Neural cell (in vitro differentiated cells): Measurements from ENCODE around the gene DUS2. TPM values are rescaled to one million over a fixed set of nuclear protein-coding genes. Genes with fewer than 3 reads are reported as not detected.
A peak's percentile ranks its signal among the peaks of the same experiment; 100 is the strongest.

Experiments used
- H2AFZ ChIP-seq: fragments of 200-600, 300-800 bp; sonication (generic), shearing (Covaris generic); 2 replicates; pipeline ENCODE4 v1.6.0; 2014; ENCODE audit warnings: low read depth, mild to moderate bottlenecking, antibody characterized with exemption, low read length, moderate library complexity
- H3F3A ChIP-seq: fragments of 200-600 bp; shearing (Covaris generic); 2 replicates; pipeline ENCODE4 v1.6.1; 2016; ENCODE audit warnings: mild to moderate bottlenecking, moderate library complexity, mixed read lengths, antibody characterized with exemption, low read length; ENCODE audit not compliant: insufficient read depth, poor library complexity, severe bottlenecking
- H3K27ac ChIP-seq: fragments of 200-600, 300-800 bp; sonication (generic), shearing (Covaris generic); 2 replicates; pipeline ENCODE4 v1.5.1; 2014; ENCODE audit warnings: mild to moderate bottlenecking, low read length, moderate library complexity
- H3K27me3 ChIP-seq: fragments of 300-800, 200-600 bp; sonication (generic), shearing (Covaris generic); 2 replicates; pipeline ENCODE4 v1.6.0; 2014; ENCODE audit warnings: mild to moderate bottlenecking, low read depth, low read length, moderate library complexity; ENCODE audit not compliant: insufficient read depth
- H3K36me3 ChIP-seq: fragments of 300-800, 200-600 bp; sonication (generic), shearing (Covaris generic); 2 replicates; pipeline ENCODE4 v1.5.1; 2014; ENCODE audit warnings: mild to moderate bottlenecking, antibody characterized with exemption, low read length, moderate library complexity; ENCODE audit not compliant: insufficient read depth
- H3K4me2 ChIP-seq: fragments of 300-800, 200-600 bp; sonication (generic), shearing (Covaris generic); 2 replicates; pipeline ENCODE4 v1.6.0; 2014; ENCODE audit warnings: mild to moderate bottlenecking, low read length
- H3K4me3 ChIP-seq: fragments of 300-800, 200-600 bp; sonication (generic), shearing (Covaris generic); 2 replicates; pipeline ENCODE4 v1.5.1; 2014; ENCODE audit warnings: mild to moderate bottlenecking, low read length, moderate library complexity
- H3K79me2 ChIP-seq: fragments of 200-600 bp; shearing (Covaris generic); replicated peaks from 2 replicates; pipeline ENCODE4 v1.6.0; 2014; ENCODE audit warnings: mild to moderate bottlenecking, low read length, moderate library complexity; ENCODE audit not compliant: insufficient read depth
- H3K9ac ChIP-seq: fragments of 300-800, 200-600 bp; sonication (generic), shearing (Covaris generic); 2 replicates; pipeline ENCODE4 v1.6.1; 2016; ENCODE audit warnings: mild to moderate bottlenecking, low read length, mixed read lengths
- H3K9me2 ChIP-seq: fragments of 200-600 bp; shearing (Covaris generic); 2 replicates; pipeline ENCODE4 v1.6.1; 2016; ENCODE audit warnings: mild to moderate bottlenecking, low read length, mixed read lengths; ENCODE audit not compliant: insufficient read depth
- H3K9me3 ChIP-seq: fragments of 200-600, 300-800 bp; sonication (generic), shearing (Covaris generic); 2 replicates; pipeline ENCODE4 v1.6.1; 2016; ENCODE audit warnings: mild to moderate bottlenecking, mixed run types, low read length, moderate library complexity, mixed read lengths
- H4K20me1 ChIP-seq: fragments of 200-600 bp; shearing (Covaris generic); 2 replicates; pipeline ENCODE4 v1.6.1; 2016; ENCODE audit warnings: mild to moderate bottlenecking, mixed run types; ENCODE audit not compliant: insufficient read depth
- CTCF ChIP-seq: fragments of 450-650 bp; IDR thresholded peaks from 2 replicates; pipeline ENCODE4 v1.5.1; 2014; ENCODE audit warnings: antibody characterized with exemption, mild to moderate bottlenecking, moderate library complexity; ENCODE audit not compliant: poor library complexity, severe bottlenecking
- EP300 ChIP-seq: fragments of 450-650 bp; conservative IDR thresholded peaks from 2 replicates; pipeline ENCODE4 v1.6.1; 2014; ENCODE audit warnings: antibody characterized with exemption, mild to moderate bottlenecking, moderate library complexity; ENCODE audit not compliant: poor library complexity, severe bottlenecking
- EZH2 ChIP-seq: fragments of 200-600, 300-800 bp; shearing (Covaris generic), sonication (generic); IDR thresholded peaks from 2 replicates; pipeline ENCODE4 v1.6.1; 2014; ENCODE audit warnings: antibody characterized with exemption, low read length, borderline replicate concordance, mild to moderate bottlenecking; ENCODE audit not compliant: insufficient read depth, poor library complexity, severe bottlenecking
- MXI1 ChIP-seq: fragments of 450-650 bp; conservative IDR thresholded peaks from 2 replicates; pipeline ENCODE4 v1.6.1; 2014; ENCODE audit warnings: antibody characterized with exemption, mild to moderate bottlenecking; ENCODE audit not compliant: poor library complexity, severe bottlenecking
- POLR2AphosphoS5 ChIP-seq: IDR thresholded peaks from 2 replicates; pipeline ENCODE4 v1.6.1; 2012
- RAD21 ChIP-seq: fragments of 450-650 bp; conservative IDR thresholded peaks from 2 replicates; pipeline ENCODE4 v1.6.1; 2014; ENCODE audit warnings: antibody characterized with exemption, mild to moderate bottlenecking, moderate library complexity
- REST ChIP-seq: IDR thresholded peaks from 2 replicates; pipeline ENCODE4 v1.6.1; 2012; ENCODE audit warnings: borderline replicate concordance
- SMC3 ChIP-seq: fragments of 450-650 bp; conservative IDR thresholded peaks from 2 replicates; pipeline ENCODE4 v1.6.1; 2014; ENCODE audit warnings: antibody characterized with exemption, mild to moderate bottlenecking, moderate library complexity; ENCODE audit not compliant: poor library complexity
- TAF1 ChIP-seq: IDR thresholded peaks from 2 replicates; pipeline ENCODE4 v1.6.1; 2012; ENCODE audit warnings: low read depth
- polyA plus RNA-seq: library from polyadenylated mRNA; depleted of rRNA; stranded (reverse); fragments of >200 nt; gene quantifications from 2 replicates; pipeline ENCODE4 v1.2.3, GENCODE V29; 2014

The DUS2 gene
- polyA plus RNA-seq, 1 donor from 2014 or later = 22.4 TPM

GRCh38 chr16:68087688-68088087 lies 64.6 kb downstream of the DUS2 start:
- H3K4me2 ChIP-seq = peak overlapping the region; percentile 28
- H3K9me3 ChIP-seq = no peaks in the 10 kb centered on the region
- H3K27me3 ChIP-seq = no peaks in the 10 kb centered on the region
- H3K79me2 ChIP-seq = peaks cover 47% of the 10 kb centered on the region
- peaks cover 9% of the 10 kb centered on the region for H3F3A ChIP-seq
- TF ChIP-seq RAD21 (no peak), EZH2 (no peak), SMC3 (no peak), POLR2AphosphoS5 (no peak), TAF1 (no peak), EP300 (no peak), CTCF (no peak), MXI1 (no peak), REST (no peak)
- H4K20me1 ChIP-seq = no peaks in the 10 kb centered on the region
- no peaks in the 10 kb centered on the region for H3K36me3 ChIP-seq
- no peak overlapping the region for H2AFZ ChIP-seq
- peak overlapping the region; percentile 92 for H3K4me3 ChIP-seq
- H3K9ac ChIP-seq = no peak overlapping the region
- no peaks in the 10 kb centered on the region for H3K9me2 ChIP-seq
- no peak overlapping the region for H3K27ac ChIP-seq

GRCh38 chr16:68088130-68088972 lies 65.3 kb downstream of the DUS2 start:
- H3K9me2 ChIP-seq = no peaks in the 10 kb centered on the region
- TF ChIP-seq SMC3 = no peak
- TF ChIP-seq MXI1 = no peak
- TF ChIP-seq CTCF = no peak
- TF ChIP-seq TAF1 = no peak
- TF ChIP-seq EP300 = no peak
- TF ChIP-seq POLR2AphosphoS5 = no peak
- H3K36me3 ChIP-seq = no peaks in the 10 kb centered on the region
- H3K9ac ChIP-seq = no peak overlapping the region
- no peak overlapping the region for H2AFZ ChIP-seq
- H3K27me3 ChIP-seq = no peaks in the 10 kb centered on the region
- no peak overlapping the region for H3K27ac ChIP-seq
- peaks cover 54% of the 10 kb centered on the region for H3K79me2 ChIP-seq
- no peaks in the 10 kb centered on the region for H3K9me3 ChIP-seq
- peaks cover 8% of the 10 kb centered on the region for H3F3A ChIP-seq
- no peak overlapping the region for H3K4me2 ChIP-seq
- H3K4me3 ChIP-seq = no peak overlapping the region
- no peaks in the 10 kb centered on the region for H4K20me1 ChIP-seq
